Measurements from ENCODE around the gene OSBP2.

OSBP2 gene

GRCh38 chr22:30654361-30654760, 40.3 kb upstream of the OSBP2 start:
- Histone ChIP-seq H2AFZ (ENCODE audit: low read length) (no peak overlapping the region), H2BK15ac (ENCODE audit: low read length) (no peak overlapping the region), H3K4me1 (ENCODE audit: control insufficient read depth in 2 of 2, insufficient read depth in 1 of 2, low read depth in 1 of 2, low read length in 2 of 2) (peaks cover 0 to 3% of the 10 kb centered on the region in 2 donors), H3K9ac (ENCODE audit: low read depth, low read length, poor library complexity) (no peak overlapping the region), H3K4me2 (ENCODE audit: insufficient read depth, low read length, poor library complexity, severe bottlenecking) (no peak overlapping the region), H2AK5ac (ENCODE audit: low read depth, low read length) (no peak overlapping the region), H3K27me3 (ENCODE audit: control insufficient read depth in 3 of 3, insufficient read depth in 3 of 3, low read depth in 1 of 3, low read length in 3 of 3) (no peaks in the 10 kb centered on the region), H4K91ac (ENCODE audit: low read depth, low read length, poor library complexity) (no peak overlapping the region), H2BK12ac (ENCODE audit: low read length) (no peak overlapping the region), H4K8ac (ENCODE audit: low read depth, low read length) (no peak overlapping the region), H3K4ac (ENCODE audit: low read length) (no peak overlapping the region), H3K4me3 (ENCODE audit: low read length in 2 of 2) (no peak overlapping the region), H3K9me3 (replicated peaks in 1 of 2; ENCODE audit: control insufficient read depth in 2 of 2, insufficient read depth in 1 of 2, low read depth in 1 of 2, low read length in 2 of 2) (no peaks in the 10 kb centered on the region), H3K27ac (replicated peaks; ENCODE audit: low read length) (no peak overlapping the region), H3K79me1 (ENCODE audit: low read depth, low read length) (no peaks in the 10 kb centered on the region), H2BK120ac (ENCODE audit: low read depth, low read length) (no peak overlapping the region), H3K14ac (ENCODE audit: low read length) (no peak overlapping the region), H3K23ac (ENCODE audit: low read depth, low read length, poor library complexity) (no peak overlapping the region), H2BK5ac (ENCODE audit: low read length) (no peak overlapping the region), H3K36me3 (replicated peaks in 1 of 2; ENCODE audit: control insufficient read depth in 2 of 2, insufficient read depth in 2 of 2, low read length in 2 of 2) (no peaks in the 10 kb centered on the region), H3K18ac (ENCODE audit: low read length) (no peak overlapping the region)
- DNase-seq (ENCODE audit: low spot score): no peak
- no CpG with 5 or more reads among the region's 14 CpGs for WGBS, 2 donors (ENCODE audit: extremely low coverage in 2 of 2, insufficient read length in 2 of 2, insufficient replicate concordance in 1 of 2)

GRCh38 chr22:30655532-30655931, 39.1 kb upstream of the OSBP2 start:
- H2BK15ac ChIP-seq (ENCODE audit: low read length): no peak overlapping the region
- no peak overlapping the region for H2AK5ac ChIP-seq (ENCODE audit: low read depth, low read length)
- no peaks in the 10 kb centered on the region for H3K36me3 ChIP-seq (replicated peaks in 1 of 2; ENCODE audit: control insufficient read depth in 2 of 2, insufficient read depth in 2 of 2, low read length in 2 of 2)
- H4K8ac ChIP-seq (ENCODE audit: low read depth, low read length): no peak overlapping the region
- no peak overlapping the region for H2BK12ac ChIP-seq (ENCODE audit: low read length)
- no peak overlapping the region for H3K4me3 ChIP-seq (ENCODE audit: low read length in 2 of 2)
- H3K4me1 ChIP-seq (ENCODE audit: control insufficient read depth in 2 of 2, insufficient read depth in 1 of 2, low read depth in 1 of 2, low read length in 2 of 2): peaks cover 0 to 3% of the 10 kb centered on the region in 2 donors
- no peak overlapping the region for H3K4ac ChIP-seq (ENCODE audit: low read length)
- no CpG with 5 or more reads among the region's 3 CpGs for WGBS, 2 donors (ENCODE audit: extremely low coverage in 2 of 2, insufficient read length in 2 of 2, insufficient replicate concordance in 1 of 2)
- H3K23ac ChIP-seq (ENCODE audit: low read depth, low read length, poor library complexity): no peak overlapping the region
- H3K4me2 ChIP-seq (ENCODE audit: insufficient read depth, low read length, poor library complexity, severe bottlenecking): no peak overlapping the region
- no peaks in the 10 kb centered on the region for H3K27me3 ChIP-seq (ENCODE audit: control insufficient read depth in 3 of 3, insufficient read depth in 3 of 3, low read depth in 1 of 3, low read length in 3 of 3)
- H3K14ac ChIP-seq (ENCODE audit: low read length): no peak overlapping the region
- H3K27ac ChIP-seq (replicated peaks; ENCODE audit: low read length): no peak overlapping the region
- DNase-seq (ENCODE audit: low spot score): no peak
- no peaks in the 10 kb centered on the region for H3K9me3 ChIP-seq (replicated peaks in 1 of 2; ENCODE audit: control insufficient read depth in 2 of 2, insufficient read depth in 1 of 2, low read depth in 1 of 2, low read length in 2 of 2)
- H2BK5ac ChIP-seq (ENCODE audit: low read length): no peak overlapping the region
- H2AFZ ChIP-seq (ENCODE audit: low read length): no peak overlapping the region
- H3K9ac ChIP-seq (ENCODE audit: low read depth, low read length, poor library complexity): no peak overlapping the region
- no peaks in the 10 kb centered on the region for H3K79me1 ChIP-seq (ENCODE audit: low read depth, low read length)
- H4K91ac ChIP-seq (ENCODE audit: low read depth, low read length, poor library complexity): no peak overlapping the region
- no peak overlapping the region for H2BK120ac ChIP-seq (ENCODE audit: low read depth, low read length)
- H3K18ac ChIP-seq (ENCODE audit: low read length): no peak overlapping the region

GRCh38 chr22:30662040-30662439, 32.6 kb upstream of the OSBP2 start:
- no peak overlapping the region for H2BK12ac ChIP-seq (ENCODE audit: low read length)
- peaks cover 2 to 4% of the 10 kb centered on the region in 2 donors for H3K4me1 ChIP-seq (ENCODE audit: control insufficient read depth in 2 of 2, insufficient read depth in 1 of 2, low read depth in 1 of 2, low read length in 2 of 2)
- no peak overlapping the region for H2AK5ac ChIP-seq (ENCODE audit: low read depth, low read length)
- no peak for DNase-seq (ENCODE audit: low spot score)
- H3K4me2 ChIP-seq (ENCODE audit: insufficient read depth, low read length, poor library complexity, severe bottlenecking): no peak overlapping the region
- no peak overlapping the region for H3K14ac ChIP-seq (ENCODE audit: low read length)
- H4K91ac ChIP-seq (ENCODE audit: low read depth, low read length, poor library complexity): no peak overlapping the region
- peaks cover 0 to 11% (median 0%) of the 10 kb centered on the region in 3 experiments for H3K27me3 ChIP-seq (ENCODE audit: control insufficient read depth in 3 of 3, insufficient read depth in 3 of 3, low read depth in 1 of 3, low read length in 3 of 3)
- H3K27ac ChIP-seq (replicated peaks; ENCODE audit: low read length): no peak overlapping the region
- no peak overlapping the region for H3K18ac ChIP-seq (ENCODE audit: low read length)
- H3K36me3 ChIP-seq (replicated peaks in 1 of 2; ENCODE audit: control insufficient read depth in 2 of 2, insufficient read depth in 2 of 2, low read length in 2 of 2): no peaks in the 10 kb centered on the region
- no peak overlapping the region for H2BK120ac ChIP-seq (ENCODE audit: low read depth, low read length)
- H2BK15ac ChIP-seq (ENCODE audit: low read length): no peak overlapping the region
- WGBS, 2 donors (ENCODE audit: extremely low coverage in 2 of 2, insufficient read length in 2 of 2, insufficient replicate concordance in 1 of 2): no CpG with 5 or more reads among the region's 4 CpGs
- H4K8ac ChIP-seq (ENCODE audit: low read depth, low read length): no peak overlapping the region
- H3K9ac ChIP-seq (ENCODE audit: low read depth, low read length, poor library complexity): no peak overlapping the region
- H3K79me1 ChIP-seq (ENCODE audit: low read depth, low read length): no peaks in the 10 kb centered on the region
- H3K23ac ChIP-seq (ENCODE audit: low read depth, low read length, poor library complexity): no peak overlapping the region
- H2BK5ac ChIP-seq (ENCODE audit: low read length): no peak overlapping the region
- H2AFZ ChIP-seq (ENCODE audit: low read length): no peak overlapping the region
- no peaks in the 10 kb centered on the region for H3K9me3 ChIP-seq (replicated peaks in 1 of 2; ENCODE audit: control insufficient read depth in 2 of 2, insufficient read depth in 1 of 2, low read depth in 1 of 2, low read length in 2 of 2)
- no peak overlapping the region for H3K4me3 ChIP-seq (ENCODE audit: low read length in 2 of 2)
- no peak overlapping the region for H3K4ac ChIP-seq (ENCODE audit: low read length)

DNA sequence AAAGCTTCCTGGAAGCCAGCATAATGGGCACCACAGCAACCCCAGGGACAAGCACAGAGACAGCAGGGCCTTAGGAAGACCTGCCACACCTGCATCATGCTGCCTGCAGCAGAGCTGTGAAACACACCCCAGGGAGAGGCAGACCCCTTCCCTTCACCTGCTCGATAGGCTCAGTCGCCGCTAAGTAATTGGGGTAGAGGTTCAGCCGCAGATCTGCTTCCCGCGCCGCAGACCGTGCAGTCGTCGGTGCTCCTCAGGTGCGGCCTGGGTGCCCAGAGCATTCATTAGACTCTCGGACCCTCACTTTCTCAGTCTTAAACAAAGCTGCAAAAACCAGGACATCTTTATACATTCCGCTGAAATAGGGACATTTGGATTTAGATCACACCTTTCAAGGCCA, 29.9 kb upstream of the OSBP2 start:
- H2BK12ac ChIP-seq (ENCODE audit: low read length): no peak overlapping the region
- H2AFZ ChIP-seq (ENCODE audit: low read length): no peak overlapping the region
- peaks cover 6 to 13% of the 10 kb centered on the region in 2 donors for H3K4me1 ChIP-seq (ENCODE audit: control insufficient read depth in 2 of 2, insufficient read depth in 1 of 2, low read depth in 1 of 2, low read length in 2 of 2)
- no peak overlapping the region for H3K14ac ChIP-seq (ENCODE audit: low read length)
- H3K9ac ChIP-seq (ENCODE audit: low read depth, low read length, poor library complexity): no peak overlapping the region
- no peaks in the 10 kb centered on the region for H3K79me1 ChIP-seq (ENCODE audit: low read depth, low read length)
- no peak overlapping the region for H2BK120ac ChIP-seq (ENCODE audit: low read depth, low read length)
- H3K9me3 ChIP-seq (replicated peaks in 1 of 2; ENCODE audit: control insufficient read depth in 2 of 2, insufficient read depth in 1 of 2, low read depth in 1 of 2, low read length in 2 of 2): no peaks in the 10 kb centered on the region
- H2AK5ac ChIP-seq (ENCODE audit: low read depth, low read length): no peak overlapping the region
- peaks cover 0 to 28% (median 8%) of the 10 kb centered on the region in 3 experiments for H3K27me3 ChIP-seq (ENCODE audit: control insufficient read depth in 3 of 3, insufficient read depth in 3 of 3, low read depth in 1 of 3, low read length in 3 of 3)
- no peak overlapping the region for H3K27ac ChIP-seq (replicated peaks; ENCODE audit: low read length)
- no peak overlapping the region for H3K4ac ChIP-seq (ENCODE audit: low read length)
- no peak for DNase-seq (ENCODE audit: low spot score)
- no peak overlapping the region for H3K4me2 ChIP-seq (ENCODE audit: insufficient read depth, low read length, poor library complexity, severe bottlenecking)
- no peak overlapping the region for H3K23ac ChIP-seq (ENCODE audit: low read depth, low read length, poor library complexity)
- H4K91ac ChIP-seq (ENCODE audit: low read depth, low read length, poor library complexity): no peak overlapping the region
- H3K36me3 ChIP-seq (replicated peaks in 1 of 2; ENCODE audit: control insufficient read depth in 2 of 2, insufficient read depth in 2 of 2, low read length in 2 of 2): no peaks in the 10 kb centered on the region
- H4K8ac ChIP-seq (ENCODE audit: low read depth, low read length): no peak overlapping the region
- no peak overlapping the region for H2BK5ac ChIP-seq (ENCODE audit: low read length)
- H3K18ac ChIP-seq (ENCODE audit: low read length): no peak overlapping the region
- WGBS, 2 donors (ENCODE audit: extremely low coverage in 2 of 2, insufficient read length in 2 of 2, insufficient replicate concordance in 1 of 2): no CpG with 5 or more reads among the region's 13 CpGs
- no peak overlapping the region for H2BK15ac ChIP-seq (ENCODE audit: low read length)
- no peak overlapping the region for H3K4me3 ChIP-seq (ENCODE audit: low read length in 2 of 2)

Measured in neuronal stem cell (in vitro differentiated cells).